C4-2B (cell line): ENCODE data around the gene SCYL1.

Source experiments
- CTCF ChIP-seq: fragments of 450-650 bp; conservative IDR thresholded peaks from 2 replicates; pipeline ENCODE4 v1.5.1; 2017; ENCODE audit warnings: mild to moderate bottlenecking
- ZFX ChIP-seq: fragments of 450-650 bp; IDR thresholded peaks from 2 replicates; pipeline ENCODE4 v1.6.1; 2017

- TF ChIP-seq CTCF (no peak), ZFX (no peak)
Observed at GRCh38 chr11:65586676-65587075, 61.8 kb downstream of the SCYL1 start.
